Caco-2 (cell line): Measurements from ENCODE around the gene CYP2W1. TPM values are rescaled to one million over a fixed set of nuclear protein-coding genes. Genes with fewer than 3 reads are reported as not detected.

Experiments
- BruUV-seq: library from RNA; stranded (reverse); fragments of 400-500 nt; replicated peaks from 2 replicates; lab custom pipeline; 2021; lab: Mats Ljungman, UMichigan
- CTCF ChIA-PET: fragments of 300-600 bp; sonication (Branson Sonifier 250); formaldehyde crosslinking; loops from one replicate; lab custom pipeline; 2022; ENCODE audit warnings: antibody characterized with exemption; lab: Charles Lee
- POLR2A ChIA-PET: fragments of 300-600 bp; sonication (Branson Sonifier 250); formaldehyde crosslinking; loops from one replicate; lab custom pipeline; 2022; ENCODE audit warnings: antibody characterized with exemption; lab: Charles Lee
- DNase-seq, 2 experiments: peaks; one replicate each; pipeline versions ENCODE4 v3.0.0 to v3.0.0-alpha.2; 2020 to 2022
- H3K27me3 ChIP-seq: replicated peaks from 2 replicates; pipeline ENCODE4 v1.6.0; 2011; ENCODE audit warnings: low read length; ENCODE audit not compliant: control insufficient read depth, insufficient read depth
- H3K36me3 ChIP-seq: 2 replicates; pipeline ENCODE4 v1.5.1; 2011; ENCODE audit warnings: low read length; ENCODE audit not compliant: control insufficient read depth, insufficient read depth
- H3K4me1 ChIP-seq: fragments of 250-450 bp; sonication (Bioruptor Pico); 2 replicates; pipeline ENCODE4 v1.5.1; 2020; ENCODE audit warnings: mild to moderate bottlenecking
- H3K4me3 ChIP-seq: 2 replicates; pipeline ENCODE4 v1.5.1; 2011; ENCODE audit warnings: low read depth, mild to moderate bottlenecking, control low read depth, low read length
- H3K9me3 ChIP-seq: fragments of 250-450 bp; sonication (Bioruptor Pico); 2 replicates; pipeline ENCODE4 v1.5.1; 2020; ENCODE audit warnings: mild to moderate bottlenecking, moderate library complexity
- H3K27ac Mint-ChIP-seq: one replicate; pipeline ENCODE4 v1.8.0; 2022; ENCODE audit warnings: mixed read lengths; ENCODE audit not compliant: unreplicated experiment
- H3K27me3 Mint-ChIP-seq: one replicate; pipeline ENCODE4 v1.8.0; 2022; ENCODE audit warnings: mixed read lengths; ENCODE audit not compliant: insufficient read depth, unreplicated experiment
- H3K36me3 Mint-ChIP-seq: one replicate; pipeline ENCODE4 v1.8.0; 2022; ENCODE audit warnings: mild to moderate bottlenecking, mixed read lengths; ENCODE audit not compliant: insufficient read depth, unreplicated experiment
- H3K4me1 Mint-ChIP-seq: one replicate; pipeline ENCODE4 v1.8.0; 2022; ENCODE audit warnings: low read depth, mixed read lengths; ENCODE audit not compliant: unreplicated experiment
- H3K4me3 Mint-ChIP-seq: one replicate; pipeline ENCODE4 v1.8.0; 2022; ENCODE audit warnings: mild to moderate bottlenecking, moderate library complexity, mixed read lengths; ENCODE audit not compliant: unreplicated experiment
- H3K9me3 Mint-ChIP-seq: one replicate; pipeline ENCODE4 v1.8.0; 2022; ENCODE audit warnings: mixed read lengths; ENCODE audit not compliant: unreplicated experiment
- CTCF ChIP-seq, 2 experiments: fragments of 200-600 bp in 1 of 2; IDR thresholded peaks; 1 replicate in 1 of 2; 2 replicates in 1 of 2; pipeline versions ENCODE4 v1.5.1 to v1.8.0; 2011 to 2022; ENCODE audit warnings: antibody characterized with exemption in 1 of 2, control low read depth in 1 of 2, inconsistent platforms in 1 of 2, low read depth in 1 of 2, low read length in 1 of 2, mild to moderate bottlenecking in 1 of 2, moderate library complexity in 1 of 2; ENCODE audit not compliant: insufficient read depth in 1 of 2, severe bottlenecking in 1 of 2, unreplicated experiment in 1 of 2
- intact Hi-C: fragments of 100-400 bp; cut with micrococcal nuclease; formaldehyde crosslinking; loops from one replicate; pipeline ENCODE4 v1.10.0; 2022; ENCODE audit not compliant: unreplicated experiment
- total RNA-seq: library from RNA; stranded (reverse); gene quantifications from 2 replicates; pipeline ENCODE4 v1.2.3, GENCODE V29; 2022

Gene CYP2W1
- total RNA-seq, 1 experiment from 2014 or later, result 24.0 TPM

- TF ChIP-seq CTCF (IDR thresholded peaks at IDR 0.05; ENCODE audit: insufficient read depth in 1 of 2, low read depth in 1 of 2, low read length in 1 of 2, severe bottlenecking in 1 of 2, unreplicated experiment in 1 of 2), result no peak
- H3K27me3 Mint-ChIP-seq, result no peaks in the 10 kb centered on the region
- DNase-seq, result no peak
- no TSS peak for BruUV-seq
- peak overlapping the region; percentile 42 for H3K27ac Mint-ChIP-seq
- Histone ChIP-seq H3K36me3 (peaks cover 1% of the 10 kb centered on the region; the same call in 1 of the 2 replicates), H3K9me3 (no peaks in the 10 kb centered on the region), H3K4me3 (no peak overlapping the region), H3K4me1 (no peaks in the 10 kb centered on the region), H3K27me3 (no peaks in the 10 kb centered on the region)
- intact Hi-C loops, result no loop called here
- H3K4me1 Mint-ChIP-seq, result no peaks in the 10 kb centered on the region
- CTCF ChIA-PET, result no interaction called here
- H3K36me3 Mint-ChIP-seq, result peaks cover 34% of the 10 kb centered on the region
- H3K9me3 Mint-ChIP-seq, result no peaks in the 10 kb centered on the region
- H3K4me3 Mint-ChIP-seq, result no peak overlapping the region
- POLR2A ChIA-PET, result no interaction called here
Observed at GRCh38 chr7:1008733-1009363, 25.9 kb downstream of the CYP2W1 start.

DNA sequence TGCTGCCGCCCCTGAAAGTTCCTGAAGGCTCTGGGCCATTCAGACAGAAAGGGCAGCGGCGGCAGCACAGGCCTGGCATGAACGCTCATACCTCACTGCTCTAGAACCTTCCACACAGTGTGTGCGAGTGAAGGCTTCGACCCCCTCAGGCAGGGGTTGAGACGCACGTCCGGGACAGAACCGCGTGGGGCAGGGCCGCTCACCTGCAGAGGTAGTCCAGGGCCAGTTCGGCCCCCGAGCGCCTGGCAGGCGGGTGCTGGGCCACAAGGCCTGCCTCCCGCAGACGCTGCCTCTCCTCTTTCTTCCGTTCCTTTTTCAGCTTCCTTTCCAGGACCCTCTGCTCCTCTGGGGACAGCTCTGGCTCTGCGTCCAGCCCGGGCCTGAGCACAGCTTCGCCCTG is 26.8 kb downstream of the CYP2W1 start:
- ChIA-PET POLR2A (no interaction called here), CTCF (no interaction called here)
- H3K27me3 Mint-ChIP-seq, result no peaks in the 10 kb centered on the region
- Histone ChIP-seq H3K4me1 (no peaks in the 10 kb centered on the region), H3K27me3 (no peaks in the 10 kb centered on the region), H3K9me3 (no peaks in the 10 kb centered on the region), H3K36me3 (peaks cover 1% of the 10 kb centered on the region; the same call in 1 of the 2 replicates), H3K4me3 (no peak overlapping the region)
- TF ChIP-seq CTCF (IDR thresholded peaks at IDR 0.05; ENCODE audit: insufficient read depth in 1 of 2, low read depth in 1 of 2, low read length in 1 of 2, severe bottlenecking in 1 of 2, unreplicated experiment in 1 of 2), result no peak
- H3K4me1 Mint-ChIP-seq, result no peaks in the 10 kb centered on the region
- H3K36me3 Mint-ChIP-seq, result peaks cover 30% of the 10 kb centered on the region
- no peaks in the 10 kb centered on the region for H3K9me3 Mint-ChIP-seq
- intact Hi-C loops, result no loop called here
- DNase-seq, result no peak
- no peak overlapping the region for H3K27ac Mint-ChIP-seq
- no TSS peak for BruUV-seq
- no peak overlapping the region for H3K4me3 Mint-ChIP-seq

- no peaks in the 10 kb centered on the region for H3K9me3 ChIP-seq
- H3K36me3 Mint-ChIP-seq, result peaks cover 34% of the 10 kb centered on the region
- H3K4me3 Mint-ChIP-seq, result no peak overlapping the region
- H3K27me3 Mint-ChIP-seq, result no peaks in the 10 kb centered on the region
- POLR2A ChIA-PET, result no interaction called here
- no peaks in the 10 kb centered on the region for H3K9me3 Mint-ChIP-seq
- BruUV-seq, result no TSS peak
- no peak overlapping the region for H3K4me3 ChIP-seq
- peaks cover 1% of the 10 kb centered on the region; the same call in 1 of the 2 replicates for H3K36me3 ChIP-seq
- no peaks in the 10 kb centered on the region for H3K27me3 ChIP-seq
- intact Hi-C loops, result no loop called here
- peaks cover 4% of the 10 kb centered on the region; the same call in 1 of the 2 replicates for H3K4me1 ChIP-seq
- no peak for TF ChIP-seq CTCF (IDR thresholded peaks at IDR 0.05; ENCODE audit: insufficient read depth in 1 of 2, low read depth in 1 of 2, low read length in 1 of 2, severe bottlenecking in 1 of 2, unreplicated experiment in 1 of 2)
- H3K4me1 Mint-ChIP-seq, result no peaks in the 10 kb centered on the region
- CTCF ChIA-PET, result no interaction called here
- DNase-seq, result no peak
- H3K27ac Mint-ChIP-seq, result no peak overlapping the region
Observed at GRCh38 chr7:1010226-1010625, 27.2 kb downstream of the CYP2W1 start.
